K562 (cell line): Measurements from ENCODE around the gene DTD1. TPM values are rescaled to one million over a fixed set of nuclear protein-coding genes. Genes with fewer than 3 reads are reported as not detected.

Experiments
- ARNT ChIP-seq, 2 experiments: fragments of 450-650 bp; IDR thresholded peaks; 2 replicates each; pipeline ENCODE4 v1.6.1; 2016; ENCODE audit warnings: mild to moderate bottlenecking in 1 of 2
- ETV6 ChIP-seq, 3 experiments: fragments of 150-350 bp in 1 of 3; sonication (generic) in 1 of 3; formaldehyde crosslinking in 1 of 3; IDR thresholded peaks; 2 replicates each; pipeline versions ENCODE4 v1.6.1 to v1.8.0; 2014 to 2022; ENCODE audit warnings: borderline replicate concordance in 2 of 3, low read depth in 2 of 3, antibody characterized with exemption in 1 of 3, low read length in 1 of 3, mild to moderate bottlenecking in 1 of 3, missing genetic modification reagents in 1 of 3
- EWSR1 ChIP-seq: fragments of 450-650 bp; IDR thresholded peaks from 2 replicates; pipeline ENCODE4 v1.6.1; 2018; ENCODE audit warnings: borderline replicate concordance, mild to moderate bottlenecking, low read depth, moderate library complexity; ENCODE audit not compliant: partially characterized antibody
- GTF2B ChIP-seq: IDR thresholded peaks from 2 replicates; pipeline ENCODE4 v1.6.1; 2011; ENCODE audit not compliant: insufficient read length; ENCODE audit errors: extremely low read depth
- RREB1 ChIP-seq: fragments of 250-450 bp; sonication (Bioruptor Pico); IDR thresholded peaks from 2 replicates; pipeline ENCODE4 v1.4.0; 2020
- TRIM24 ChIP-seq, 2 experiments: fragments of 450-650 bp; IDR thresholded peaks; 2 replicates each; pipeline ENCODE4 v1.6.1; 2016
- ZFP30 ChIP-seq: fragments of 250-450 bp; sonication (Bioruptor Pico); IDR thresholded peaks from 2 replicates; pipeline ENCODE4 v1.8.0; 2022; ENCODE audit warnings: moderate library complexity, mild to moderate bottlenecking, inconsistent platforms, borderline replicate concordance
- polyA plus RNA-seq, 8 experiments: library from polyadenylated mRNA; depleted of rRNA in 4 of 8; stranded (reverse) in 5 of 8; unstranded in 3 of 8; fragments of >200 nt; fragmentation: Nextera tagmentation in 2 of 8; fragmentation: Illumina TruSeq in 1 of 8; extraction: Ambion mirVana in 2 of 8; extraction: Trizol in 1 of 8; gene quantifications; 2 replicates each; pipeline versions ENCODE4 v1.2.1 to v1.2.3, GENCODE V29; 2011 to 2014; ENCODE audit warnings: inconsistent platforms in 1 of 8, missing spikeins in 1 of 8
- total RNA-seq, 7 experiments: library from RNA; depleted of rRNA in 6 of 7; stranded (reverse); fragments of >200 nt in 6 of 7; fragmentation: Illumina TruSeq in 2 of 7; extraction: Trizol in 2 of 7; gene quantifications; 2 replicates each; pipeline versions ENCODE4 v1.2.1 to v1.2.3, GENCODE V29; 2011 to 2021; ENCODE audit warnings: low replicate concordance in 1 of 7

Gene DTD1
- total and polyA plus RNA-seq, 9 of the 15 experiments (the other 6 are each of a cell fraction or from before 2014, with no cell fraction given): 5.7 to 28.6 (median 26.8) TPM

GRCh38 chr20:18780385-18781130 lies 192.7 kb downstream of the DTD1 start (continued):
- no peak for TF ChIP-seq EWSR1
- no peak for TF ChIP-seq ZFP30
- TF ChIP-seq RREB1 (CRISPR knock-in tag): no peak
- TF ChIP-seq ARNT (IDR thresholded peaks at IDR 0.05): no peak
- TF ChIP-seq ETV6 (IDR thresholded peaks at IDR 0.05; ENCODE audit: borderline replicate concordance in 1 of 2, low read depth in 2 of 2, low read length in 1 of 2): no peak
- TF ChIP-seq ETV6 (CRISPR knock-in tag; IDR thresholded peaks at IDR 0.05; ENCODE audit: borderline replicate concordance): no peak
- TF ChIP-seq GTF2B: no peak
- no peak for TF ChIP-seq TRIM24 (IDR thresholded peaks at IDR 0.05)
- TF ChIP-seq, all 486 proteins: peak for 0
